Mucosa of stomach (tissue), 1 donor: Measurements from ENCODE around the gene REEP5.
"Not testable (repeated sequence)": the region's sequence is repeated elsewhere in the genome, so short reads cannot be mapped to it uniquely, and the experiment has no call there.

Experiments used
- H3K27me3 ChIP-seq: one replicate; pipeline ENCODE4 v1.7.0; 2013; ENCODE audit warnings: mild to moderate bottlenecking, low read length; ENCODE audit not compliant: control insufficient read depth, insufficient read depth
- H3K36me3 ChIP-seq: one replicate; pipeline ENCODE4 v1.7.0; 2013; ENCODE audit warnings: low read length; ENCODE audit not compliant: control insufficient read depth, insufficient read depth
- H3K4me1 ChIP-seq: one replicate; pipeline ENCODE4 v1.7.0; 2013; ENCODE audit warnings: mild to moderate bottlenecking, low read length; ENCODE audit not compliant: control insufficient read depth, insufficient read depth
- H3K4me3 ChIP-seq: one replicate; pipeline ENCODE4 v1.7.0; 2013; ENCODE audit warnings: low read length
- H3K9ac ChIP-seq: one replicate; pipeline ENCODE4 v1.7.0; 2013; ENCODE audit warnings: mild to moderate bottlenecking, low read length, moderate library complexity
- H3K9me3 ChIP-seq: one replicate; pipeline ENCODE4 v1.7.0; 2013; ENCODE audit warnings: mild to moderate bottlenecking, low read length, moderate library complexity; ENCODE audit not compliant: control insufficient read depth
- donor health status: Pancreatic carcinoma.

Gene REEP5

DNA sequence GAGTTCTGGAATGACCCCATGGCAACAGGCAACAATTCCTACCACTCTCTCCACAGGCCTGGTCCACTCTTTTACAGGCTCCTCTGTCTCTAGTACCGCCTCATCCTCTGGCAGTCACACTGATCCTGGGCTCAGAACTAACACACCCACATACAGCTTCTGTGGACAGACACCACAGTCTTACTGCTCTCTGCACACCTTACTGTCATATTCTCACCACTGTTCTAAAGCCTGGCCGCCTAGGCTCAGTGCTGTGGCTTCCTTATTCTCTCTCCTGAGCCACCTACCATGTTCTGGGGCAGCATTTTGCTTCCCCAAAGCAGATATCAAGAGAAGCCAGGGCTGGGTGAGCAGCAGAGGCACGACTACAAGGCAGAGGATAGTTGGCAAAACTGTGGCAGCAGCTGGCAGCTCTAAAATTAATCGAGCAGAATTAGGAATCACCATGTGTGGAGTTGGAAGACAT, 14.8 kb downstream of the REEP5 start:
- no peak overlapping the region for H3K9ac ChIP-seq
- no peak overlapping the region for H3K4me3 ChIP-seq
- no peaks in the 10 kb centered on the region for H3K36me3 ChIP-seq
- H3K4me1 ChIP-seq = no peaks in the 10 kb centered on the region
- no peaks in the 10 kb centered on the region for H3K9me3 ChIP-seq
- H3K27me3 ChIP-seq = no peaks in the 10 kb centered on the region

DNA sequence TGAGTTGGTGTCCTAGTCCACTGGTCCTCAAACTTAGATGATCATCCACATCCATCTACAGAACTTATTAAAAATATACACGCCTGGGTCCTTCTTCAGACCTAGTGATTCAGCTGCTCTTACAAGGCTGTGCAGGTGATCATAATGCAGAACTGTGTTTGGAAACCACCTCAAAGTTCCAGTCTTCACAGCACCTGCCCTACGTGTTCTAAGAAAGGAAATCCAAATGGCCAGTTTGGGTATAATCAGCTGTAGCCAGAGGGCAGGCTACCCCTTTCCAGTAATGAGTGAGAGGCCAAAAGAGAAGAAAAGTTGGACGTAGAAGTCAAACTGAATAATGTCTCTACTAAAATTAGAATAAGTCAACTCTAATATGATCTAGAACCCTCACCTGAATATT, 15.4 kb downstream of the REEP5 start:
- Histone ChIP-seq H3K9ac (no peak overlapping the region), H3K36me3 (no peaks in the 10 kb centered on the region)

DNA sequence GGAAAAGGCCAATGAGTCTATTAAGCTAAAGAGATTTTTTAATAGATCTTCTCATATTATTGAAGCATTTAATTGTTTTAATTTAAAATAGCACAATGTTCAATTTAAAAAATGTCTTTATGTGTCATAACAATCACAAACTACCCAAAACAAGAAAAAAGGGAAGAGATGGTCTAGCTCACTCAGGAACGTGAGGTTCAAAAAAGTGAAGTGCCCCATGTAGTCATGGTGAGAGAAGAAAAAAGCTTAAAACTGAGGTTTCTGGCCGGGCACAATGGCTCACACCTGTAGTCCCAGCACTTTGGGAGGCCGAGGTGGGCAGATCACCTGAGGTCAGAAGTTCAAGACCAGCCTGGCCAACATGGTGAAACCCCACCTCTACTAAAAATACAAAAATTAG, 17.0 kb downstream of the REEP5 start:
- H3K9ac ChIP-seq, H3K9me3 ChIP-seq, H3K4me1 ChIP-seq, H3K36me3 ChIP-seq, H3K4me3 ChIP-seq, H3K27me3 ChIP-seq: not testable (repeated sequence)

More for the DNA sequence above, 15.4 kb downstream of the REEP5 start:
- no peaks in the 10 kb centered on the region for H3K9me3 ChIP-seq
- no peak overlapping the region for H3K4me3 ChIP-seq
- H3K4me1 ChIP-seq = no peaks in the 10 kb centered on the region
- no peaks in the 10 kb centered on the region for H3K27me3 ChIP-seq

DNA sequence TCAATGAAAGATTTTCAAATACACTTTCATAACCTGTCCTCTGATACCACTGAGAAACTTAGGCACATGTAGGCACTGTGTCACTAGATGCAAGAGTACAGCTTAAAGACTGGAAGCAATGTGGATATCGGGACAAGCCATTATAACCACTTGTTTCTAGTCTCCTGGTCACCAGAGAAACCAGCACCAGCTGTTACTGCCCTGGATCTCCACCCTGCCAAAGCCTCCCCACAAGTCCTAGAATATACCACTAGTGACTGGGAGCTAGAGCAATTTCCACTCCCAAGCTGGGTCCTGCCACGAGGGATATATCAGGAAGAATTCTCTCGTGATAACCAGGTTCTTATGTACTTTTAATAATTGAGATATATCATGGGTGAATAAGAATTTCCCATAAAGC, 19.5 kb downstream of the REEP5 start:
- Histone ChIP-seq H3K9me3 (no peaks in the 10 kb centered on the region), H3K27me3 (no peaks in the 10 kb centered on the region), H3K36me3 (no peaks in the 10 kb centered on the region), H3K4me3 (no peak overlapping the region), H3K9ac (no peak overlapping the region), H3K4me1 (no peaks in the 10 kb centered on the region)

DNA sequence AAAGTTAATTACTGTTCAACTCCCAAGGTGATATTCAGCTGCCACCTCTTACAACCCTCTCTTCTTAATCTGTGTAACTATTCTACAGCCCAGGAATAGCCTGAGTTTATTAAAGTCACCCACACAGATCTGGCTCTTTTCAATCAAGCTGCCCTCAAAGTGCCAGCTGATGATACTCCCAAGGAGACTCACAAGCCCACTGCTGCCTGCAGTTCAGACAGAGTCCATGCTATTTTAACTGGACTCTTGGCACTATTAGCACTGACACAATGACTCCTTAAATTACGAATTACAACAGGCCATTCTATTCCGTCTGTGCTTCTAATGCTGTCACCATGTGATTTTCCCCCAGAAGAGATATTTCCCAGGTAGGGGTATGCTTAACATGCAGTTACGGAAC, 26.3 kb downstream of the REEP5 start:
- H3K9ac ChIP-seq = no peak overlapping the region
- H3K27me3 ChIP-seq = no peaks in the 10 kb centered on the region
- no peaks in the 10 kb centered on the region for H3K4me1 ChIP-seq
- H3K36me3 ChIP-seq = no peaks in the 10 kb centered on the region
- H3K9me3 ChIP-seq = no peaks in the 10 kb centered on the region
- H3K4me3 ChIP-seq = no peak overlapping the region

DNA sequence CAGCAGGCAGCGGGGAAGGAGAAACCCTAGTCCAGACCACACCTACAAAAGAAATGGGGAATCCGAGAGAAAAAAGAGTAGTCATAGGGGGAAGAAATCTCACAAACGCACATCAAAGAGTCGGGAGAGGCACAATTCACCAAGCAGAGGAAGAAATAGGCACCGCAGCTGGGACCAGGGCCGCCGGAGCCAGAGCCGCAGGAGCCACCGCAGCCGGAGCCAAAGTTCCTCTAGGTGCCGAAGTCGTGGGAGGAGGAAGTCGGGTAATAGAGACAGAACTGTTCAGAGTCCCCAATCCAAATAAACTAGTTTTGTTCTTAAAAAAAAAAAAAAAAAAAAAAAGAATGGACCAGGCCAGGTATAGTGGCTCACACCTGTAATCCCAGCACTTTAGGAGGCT, 29.3 kb downstream of the REEP5 start:
- H3K9me3 ChIP-seq = no peaks in the 10 kb centered on the region
- no peak overlapping the region for H3K9ac ChIP-seq
- no peak overlapping the region for H3K4me3 ChIP-seq
- H3K27me3 ChIP-seq = no peaks in the 10 kb centered on the region
- H3K36me3 ChIP-seq = peaks cover 5% of the 10 kb centered on the region
- no peaks in the 10 kb centered on the region for H3K4me1 ChIP-seq

DNA sequence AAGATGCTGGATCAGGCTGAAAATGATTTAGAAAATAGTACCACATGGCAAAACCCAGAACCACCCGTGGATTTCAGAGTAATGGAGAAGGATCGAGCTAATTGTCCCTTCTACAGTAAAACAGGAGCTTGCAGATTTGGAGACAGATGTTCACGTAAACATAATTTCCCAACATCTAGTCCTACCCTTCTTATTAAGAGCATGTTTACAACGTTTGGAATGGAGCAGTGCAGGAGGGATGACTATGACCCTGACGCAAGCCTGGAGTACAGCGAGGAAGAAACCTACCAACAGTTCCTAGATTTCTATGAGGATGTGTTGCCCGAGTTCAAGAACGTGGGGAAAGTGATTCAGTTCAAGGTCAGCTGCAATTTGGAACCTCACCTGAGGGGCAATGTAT, 30.0 kb downstream of the REEP5 start:
- not testable (repeated sequence) for H3K9ac ChIP-seq, H3K4me3 ChIP-seq, H3K27me3 ChIP-seq, H3K9me3 ChIP-seq, H3K4me1 ChIP-seq, H3K36me3 ChIP-seq

DNA sequence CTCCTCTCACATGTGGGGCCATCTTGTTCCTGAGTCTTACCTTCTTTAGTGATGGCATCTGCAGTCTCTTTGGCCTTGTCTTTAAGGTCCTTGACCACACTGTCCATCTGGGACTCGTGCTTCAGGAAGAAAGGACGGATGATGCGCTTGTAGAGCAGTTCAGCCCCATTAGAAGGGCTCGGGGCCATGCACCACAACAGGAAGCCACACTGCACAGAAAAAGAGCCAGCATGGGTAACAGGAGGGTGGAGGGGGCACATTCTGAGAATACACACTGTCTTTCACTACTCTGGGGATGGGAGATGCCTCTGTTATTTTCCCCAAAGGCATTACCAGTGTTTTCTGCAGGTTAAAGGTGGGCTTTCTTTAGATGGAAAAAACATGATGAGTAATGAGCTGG, 35.1 kb downstream of the REEP5 start:
- no peak overlapping the region for H3K9ac ChIP-seq
- no peaks in the 10 kb centered on the region for H3K27me3 ChIP-seq
- H3K36me3 ChIP-seq = peaks cover 5% of the 10 kb centered on the region
- H3K4me1 ChIP-seq = peaks cover 4% of the 10 kb centered on the region
- H3K9me3 ChIP-seq = no peaks in the 10 kb centered on the region
- H3K4me3 ChIP-seq = no peak overlapping the region

DNA sequence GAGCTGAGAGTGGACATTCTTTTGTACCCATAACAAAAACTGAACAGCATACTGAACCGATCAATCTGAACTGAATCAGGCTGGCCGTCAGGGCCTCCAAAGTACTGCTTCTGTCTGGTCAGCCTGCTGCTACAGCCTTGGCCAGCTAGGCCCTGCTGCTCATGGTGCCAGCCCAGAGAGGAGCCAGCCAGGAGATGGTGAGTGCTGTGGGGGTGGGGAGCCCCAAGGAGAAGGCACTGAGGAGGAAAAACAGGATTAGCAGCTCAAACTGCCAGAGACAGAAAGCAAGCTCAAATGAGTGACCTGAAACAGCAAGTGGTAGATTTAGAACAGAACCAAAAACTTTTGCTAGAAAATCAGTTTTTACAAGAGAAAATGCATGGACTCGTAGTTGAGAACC, 37.0 kb downstream of the REEP5 start:
- no peaks in the 10 kb centered on the region for H3K9me3 ChIP-seq
- no peak overlapping the region for H3K9ac ChIP-seq
- H3K4me3 ChIP-seq = no peak overlapping the region
- H3K36me3 ChIP-seq = peaks cover 5% of the 10 kb centered on the region
- no peaks in the 10 kb centered on the region for H3K27me3 ChIP-seq
- peaks cover 4% of the 10 kb centered on the region for H3K4me1 ChIP-seq

DNA sequence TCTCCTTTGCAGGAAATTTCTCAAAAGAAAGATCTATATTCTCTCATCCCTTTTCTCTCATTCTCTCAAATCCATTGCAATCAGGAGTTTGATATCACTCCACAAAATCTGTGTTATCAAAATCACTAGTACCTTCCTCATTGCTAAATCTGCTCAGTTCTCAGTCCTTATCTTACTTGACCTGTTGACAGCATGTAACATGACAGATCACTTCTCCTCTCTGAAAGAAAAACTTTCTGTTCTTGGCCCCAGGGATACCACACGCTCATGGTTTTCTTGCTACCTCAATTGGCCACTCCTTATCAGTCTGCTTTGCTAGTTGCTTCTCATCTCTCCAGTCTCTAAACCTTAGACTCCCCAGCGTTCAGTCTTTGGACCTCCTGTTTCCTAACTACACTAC, 38.8 kb downstream of the REEP5 start:
- H3K36me3 ChIP-seq = no peaks in the 10 kb centered on the region
- H3K4me1 ChIP-seq = peaks cover 13% of the 10 kb centered on the region
- H3K9me3 ChIP-seq = no peaks in the 10 kb centered on the region
- H3K4me3 ChIP-seq = no peak overlapping the region
- no peak overlapping the region for H3K9ac ChIP-seq
- no peaks in the 10 kb centered on the region for H3K27me3 ChIP-seq

DNA sequence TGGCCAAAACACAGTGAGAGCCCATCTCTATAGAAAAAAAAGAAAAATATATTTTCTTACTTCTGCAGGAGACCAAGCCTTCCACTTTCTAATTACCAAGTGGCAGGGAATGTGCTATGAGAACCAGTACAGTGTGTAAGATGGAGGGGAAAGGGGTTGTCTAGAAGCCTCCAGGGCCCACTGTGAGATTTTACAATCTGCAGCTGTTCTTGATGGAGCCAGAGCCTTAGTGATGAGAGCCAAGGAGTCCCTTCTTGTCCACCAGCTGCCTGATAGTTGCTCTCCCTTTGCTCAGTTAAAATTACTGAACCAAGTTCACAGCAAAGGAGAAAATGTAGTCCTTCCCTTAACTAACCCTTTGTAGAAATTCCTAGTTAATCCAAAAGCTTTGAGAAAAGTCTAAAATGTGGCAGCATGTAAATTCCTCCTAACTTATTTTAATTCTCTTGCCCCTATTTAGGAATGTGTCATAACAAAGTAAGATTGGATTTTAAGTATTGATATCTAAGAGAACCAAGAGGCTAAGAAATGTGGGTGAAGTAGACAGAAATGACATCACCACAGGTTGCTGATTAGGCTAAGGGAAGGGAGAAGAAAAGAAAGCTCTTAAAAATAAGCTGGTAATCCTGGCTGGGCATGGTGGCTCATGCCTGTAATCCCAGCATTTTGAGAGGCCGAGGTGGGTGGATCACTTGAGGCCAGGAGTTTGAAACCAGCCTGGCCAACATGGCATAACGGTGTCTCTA, 41.6 kb downstream of the REEP5 start:
- Histone ChIP-seq H3K4me1 (peaks cover 14% of the 10 kb centered on the region), H3K27me3 (no peaks in the 10 kb centered on the region), H3K9ac (no peak overlapping the region), H3K4me3 (no peak overlapping the region), H3K9me3 (no peaks in the 10 kb centered on the region), H3K36me3 (no peaks in the 10 kb centered on the region)

DNA sequence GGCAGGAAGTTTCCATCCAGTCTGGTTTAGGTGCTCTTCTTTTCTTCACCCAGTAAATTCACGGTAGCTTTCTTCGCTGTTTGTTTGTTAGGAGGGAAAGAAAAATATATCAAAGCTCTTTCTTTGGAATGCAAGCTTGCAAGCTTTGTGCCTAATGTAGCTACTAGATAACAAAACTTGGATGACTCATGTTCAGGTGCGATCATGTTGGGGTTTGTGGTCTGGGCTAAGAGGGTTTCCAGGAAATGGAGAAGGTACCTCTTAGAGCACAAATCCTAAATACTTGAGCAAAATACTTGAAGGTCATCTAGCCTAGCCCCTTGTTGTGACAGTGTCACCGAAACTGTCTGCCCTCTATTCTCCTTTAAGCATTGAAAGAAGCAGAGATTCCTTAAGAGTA, 43.3 kb downstream of the REEP5 start:
- no peak overlapping the region for H3K9ac ChIP-seq
- H3K36me3 ChIP-seq = no peaks in the 10 kb centered on the region
- H3K9me3 ChIP-seq = no peaks in the 10 kb centered on the region
- H3K27me3 ChIP-seq = no peaks in the 10 kb centered on the region
- no peak overlapping the region for H3K4me3 ChIP-seq
- peaks cover 10% of the 10 kb centered on the region for H3K4me1 ChIP-seq

DNA sequence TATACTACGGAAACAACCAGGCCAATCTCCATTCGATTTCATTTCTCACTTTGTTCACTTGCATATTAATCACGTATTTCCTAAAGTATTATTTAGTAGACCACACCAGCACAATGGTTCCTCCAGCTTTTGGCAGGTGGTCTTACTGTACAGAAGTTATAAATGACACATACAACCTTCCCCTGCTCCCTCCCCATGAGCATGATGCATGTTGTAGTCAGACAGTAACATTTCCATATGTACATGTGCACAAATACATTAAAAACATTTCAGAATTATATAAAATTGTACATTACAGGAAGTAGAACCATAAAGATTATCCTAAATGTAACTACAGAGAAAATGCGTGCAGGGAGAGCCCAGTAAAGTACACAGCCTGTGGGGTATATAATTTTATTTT, 43.9 kb downstream of the REEP5 start:
- Histone ChIP-seq H3K4me1 (peaks cover 10% of the 10 kb centered on the region), H3K9me3 (no peaks in the 10 kb centered on the region), H3K9ac (no peak overlapping the region), H3K36me3 (no peaks in the 10 kb centered on the region), H3K27me3 (no peaks in the 10 kb centered on the region), H3K4me3 (no peak overlapping the region)
